Stimulated activated naive CD8-positive, alpha-beta T cell treated with anti-CD3 and anti-CD28 coated beads, Interleukin-15, Interleukin-2, amounts not matched to agents 100 ng/mL and 50 ng/mL, for 24 hours (primary cell): Measurements from ENCODE around the gene LTF.
"Not testable (repeated sequence)": the region's sequence is repeated elsewhere in the genome, so short reads cannot be mapped to it uniquely, and the experiment has no call there.

ENCODE experiments used
- H3K27ac Mint-ChIP-seq: one replicate; pipeline ENCODE4 v1.8.0; 2021; ENCODE audit warnings: mild to moderate bottlenecking, mixed read lengths
- H3K27me3 Mint-ChIP-seq: one replicate; pipeline ENCODE4 v1.8.0; 2021; ENCODE audit warnings: mixed read lengths
- H3K36me3 Mint-ChIP-seq: one replicate; pipeline ENCODE4 v1.8.0; 2021; ENCODE audit warnings: low read depth, mixed read lengths
- H3K4me1 Mint-ChIP-seq: one replicate; pipeline ENCODE4 v1.8.0; 2021; ENCODE audit warnings: low read depth, mixed read lengths
- H3K4me3 Mint-ChIP-seq: one replicate; pipeline ENCODE4 v1.8.0; 2021; ENCODE audit warnings: mild to moderate bottlenecking, mixed read lengths
- H3K9me3 Mint-ChIP-seq: one replicate; pipeline ENCODE4 v1.8.0; 2021; ENCODE audit warnings: mixed read lengths

The LTF gene

GRCh38 chr3:46496746-46497555 lies 32.2 kb upstream of the LTF start:
- H3K4me1 Mint-ChIP-seq: peaks cover 5% of the 10 kb centered on the region
- no peaks in the 10 kb centered on the region for H3K9me3 Mint-ChIP-seq
- no peaks in the 10 kb centered on the region for H3K36me3 Mint-ChIP-seq
- no peak overlapping the region for H3K4me3 Mint-ChIP-seq
- H3K27me3 Mint-ChIP-seq: no peaks in the 10 kb centered on the region
- H3K27ac Mint-ChIP-seq: no peak overlapping the region

GRCh38 chr3:46495901-46496456 lies 31.3 kb upstream of the LTF start:
- no peaks in the 10 kb centered on the region for H3K9me3 Mint-ChIP-seq
- no peaks in the 10 kb centered on the region for H3K36me3 Mint-ChIP-seq
- no peaks in the 10 kb centered on the region for H3K27me3 Mint-ChIP-seq
- H3K27ac Mint-ChIP-seq: no peak overlapping the region
- no peak overlapping the region for H3K4me3 Mint-ChIP-seq
- H3K4me1 Mint-ChIP-seq: peaks cover 5% of the 10 kb centered on the region

- not testable (repeated sequence) for H3K4me3 Mint-ChIP-seq, H3K36me3 Mint-ChIP-seq, H3K27ac Mint-ChIP-seq, H3K9me3 Mint-ChIP-seq, H3K4me1 Mint-ChIP-seq, H3K27me3 Mint-ChIP-seq
Measured at GRCh38 chr3:46494491-46494890, 29.8 kb upstream of the LTF start.

DNA sequence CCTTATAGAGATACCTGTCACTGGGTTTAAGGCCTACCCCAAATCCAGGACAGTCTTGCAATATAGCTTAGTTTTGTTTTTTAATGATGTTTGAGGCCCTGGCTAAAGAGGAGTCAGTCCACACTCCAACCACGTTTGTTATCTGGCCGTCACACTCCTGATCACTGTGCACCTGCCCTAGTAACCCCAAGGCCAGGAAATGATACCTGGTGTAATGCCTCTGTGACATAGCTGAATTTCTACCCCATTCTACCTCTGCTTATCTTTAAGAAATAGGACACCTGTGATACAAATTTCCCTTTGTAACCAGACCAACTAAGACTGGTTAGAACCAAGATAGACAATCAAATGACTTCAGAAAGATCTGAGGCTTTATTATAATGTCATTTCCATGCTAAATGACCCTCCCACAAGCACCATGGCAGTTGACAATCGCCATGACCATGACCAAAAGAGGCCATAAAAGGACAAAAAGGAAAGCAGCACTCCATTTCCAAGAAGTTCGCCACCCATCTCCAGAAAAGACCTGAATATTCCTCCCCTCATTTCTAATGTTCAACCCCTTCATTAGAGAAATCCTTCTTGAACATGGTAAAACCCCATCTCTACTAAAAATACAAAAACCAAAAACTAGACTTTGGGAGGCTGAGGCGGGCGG lies 28.3 kb upstream of the LTF start:
- Mint-ChIP-seq H3K27ac (no peak overlapping the region), H3K27me3 (no peaks in the 10 kb centered on the region), H3K9me3 (no peaks in the 10 kb centered on the region), H3K4me3 (no peak overlapping the region), H3K4me1 (peaks cover 10% of the 10 kb centered on the region), H3K36me3 (no peaks in the 10 kb centered on the region)

DNA sequence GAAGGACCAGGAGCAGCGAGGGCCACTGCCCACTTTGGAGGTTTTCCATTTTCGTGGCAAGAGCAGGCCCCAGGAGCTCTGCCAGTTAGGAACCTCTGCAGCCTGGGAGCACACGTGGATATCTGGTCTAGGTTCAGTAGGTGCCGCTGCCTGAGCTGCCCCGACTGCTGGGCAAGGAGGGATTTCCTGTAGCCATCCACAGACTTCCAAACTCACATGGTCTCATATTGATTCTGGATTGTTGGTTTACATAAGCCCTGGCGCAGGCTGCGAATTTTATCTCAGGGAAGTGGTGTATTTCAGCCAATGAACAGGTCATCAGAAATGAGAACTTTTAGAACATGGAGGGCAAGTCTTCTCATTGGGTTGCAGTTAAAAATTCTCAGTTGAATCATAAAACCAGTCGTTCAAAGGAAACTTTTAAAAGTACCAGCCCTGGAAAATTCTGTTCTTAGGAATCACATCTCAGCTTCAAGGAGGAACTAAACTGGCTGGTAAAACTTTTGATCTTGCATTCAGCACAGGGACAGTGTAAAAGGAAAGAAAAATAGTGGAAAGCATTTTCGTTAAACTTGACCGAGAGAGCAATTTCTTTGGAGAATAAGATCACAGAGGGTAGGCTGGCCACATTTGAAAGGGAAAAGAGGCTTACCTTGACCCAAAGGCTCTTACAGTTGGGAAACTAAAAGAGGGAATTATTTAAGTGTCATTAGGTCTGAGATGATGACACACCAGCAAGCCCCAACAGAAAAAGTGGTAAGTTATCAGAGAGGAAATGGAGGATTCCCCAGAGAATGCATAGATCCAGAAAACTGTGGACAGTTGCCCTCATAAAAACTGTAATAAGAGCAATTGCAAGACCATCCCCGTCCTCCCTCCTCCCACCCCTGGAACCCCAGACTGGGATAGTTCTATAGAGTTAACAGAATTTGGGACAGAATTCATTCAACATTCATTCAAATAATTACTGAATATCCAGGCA lies 26.7 kb upstream of the LTF start:
- H3K27ac Mint-ChIP-seq: no peak overlapping the region
- H3K4me1 Mint-ChIP-seq: peaks cover 10% of the 10 kb centered on the region
- no peaks in the 10 kb centered on the region for H3K9me3 Mint-ChIP-seq
- H3K4me3 Mint-ChIP-seq: no peak overlapping the region
- peaks cover 5% of the 10 kb centered on the region for H3K27me3 Mint-ChIP-seq
- H3K36me3 Mint-ChIP-seq: no peaks in the 10 kb centered on the region

DNA sequence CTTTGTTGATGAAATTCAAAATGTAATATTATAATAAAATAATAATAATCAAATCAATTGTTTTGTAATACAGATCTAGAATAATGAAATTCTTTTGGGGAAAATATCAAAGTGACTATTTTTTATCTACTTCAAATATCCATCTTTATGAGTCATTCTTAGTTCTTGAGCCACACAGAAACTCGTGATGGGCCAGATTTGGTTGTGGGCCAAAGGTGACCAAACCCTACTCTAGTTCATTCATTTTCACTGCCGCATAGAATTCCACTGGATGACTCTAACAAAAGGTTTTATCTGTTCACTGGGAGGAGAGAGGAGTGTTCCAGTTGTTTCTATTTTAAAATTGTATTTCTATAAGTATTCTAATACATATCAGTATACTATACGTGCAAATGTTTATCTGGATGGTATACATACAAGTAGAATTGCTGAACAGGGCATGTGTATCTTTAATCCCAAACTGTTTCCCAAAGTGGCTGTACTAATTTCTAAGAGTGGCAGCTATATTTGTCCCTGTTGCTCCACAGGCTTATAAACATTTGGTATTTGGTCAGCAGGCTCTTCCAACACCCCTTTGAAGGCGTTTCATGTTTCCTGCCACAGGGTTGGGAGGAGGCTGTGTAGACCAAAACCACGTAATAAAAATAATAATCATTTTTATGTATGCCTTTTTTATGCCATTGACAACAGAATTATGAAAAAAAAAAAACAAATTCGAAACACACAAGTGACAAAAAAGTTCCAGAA lies 25.8 kb upstream of the LTF start:
- no peaks in the 10 kb centered on the region for H3K36me3 Mint-ChIP-seq
- no peaks in the 10 kb centered on the region for H3K9me3 Mint-ChIP-seq
- H3K27ac Mint-ChIP-seq: no peak overlapping the region
- no peak overlapping the region for H3K4me3 Mint-ChIP-seq
- H3K4me1 Mint-ChIP-seq: peaks cover 10% of the 10 kb centered on the region
- peaks cover 5% of the 10 kb centered on the region for H3K27me3 Mint-ChIP-seq

- Mint-ChIP-seq H3K27me3 (peaks cover 5% of the 10 kb centered on the region), H3K27ac (no peak overlapping the region), H3K4me3 (no peak overlapping the region), H3K9me3 (no peaks in the 10 kb centered on the region), H3K36me3 (no peaks in the 10 kb centered on the region), H3K4me1 (peaks cover 10% of the 10 kb centered on the region)
Measured at GRCh38 chr3:46489875-46490274, 25.2 kb upstream of the LTF start.

DNA sequence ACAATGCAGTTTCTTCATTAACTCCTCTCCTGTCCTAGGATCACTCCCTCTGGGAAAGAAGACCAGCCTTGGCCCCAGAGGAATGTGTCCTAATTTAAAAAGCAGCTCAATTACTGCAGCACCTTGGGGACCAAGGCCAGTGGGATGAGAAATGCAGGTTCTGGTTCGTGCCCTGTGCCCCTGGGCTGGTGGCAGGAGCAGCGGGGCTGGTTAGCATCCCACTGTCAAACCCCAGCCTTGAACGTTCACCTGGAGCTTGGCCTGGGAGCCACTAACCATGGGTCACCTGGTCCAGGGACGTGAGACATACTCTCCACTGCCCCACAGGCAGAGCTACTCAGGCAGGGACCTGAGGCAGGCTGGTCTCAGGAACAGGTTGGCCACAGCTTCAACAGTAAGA lies 24.7 kb upstream of the LTF start:
- H3K4me3 Mint-ChIP-seq: no peak overlapping the region
- H3K27me3 Mint-ChIP-seq: peaks cover 5% of the 10 kb centered on the region
- no peaks in the 10 kb centered on the region for H3K9me3 Mint-ChIP-seq
- H3K27ac Mint-ChIP-seq: no peak overlapping the region
- no peaks in the 10 kb centered on the region for H3K36me3 Mint-ChIP-seq
- H3K4me1 Mint-ChIP-seq: peaks cover 10% of the 10 kb centered on the region

GRCh38 chr3:46488735-46489361 lies 24.1 kb upstream of the LTF start:
- peaks cover 5% of the 10 kb centered on the region for H3K27me3 Mint-ChIP-seq
- no peaks in the 10 kb centered on the region for H3K9me3 Mint-ChIP-seq
- peaks cover 10% of the 10 kb centered on the region for H3K4me1 Mint-ChIP-seq
- H3K36me3 Mint-ChIP-seq: no peaks in the 10 kb centered on the region
- H3K27ac Mint-ChIP-seq: no peak overlapping the region
- no peak overlapping the region for H3K4me3 Mint-ChIP-seq

DNA sequence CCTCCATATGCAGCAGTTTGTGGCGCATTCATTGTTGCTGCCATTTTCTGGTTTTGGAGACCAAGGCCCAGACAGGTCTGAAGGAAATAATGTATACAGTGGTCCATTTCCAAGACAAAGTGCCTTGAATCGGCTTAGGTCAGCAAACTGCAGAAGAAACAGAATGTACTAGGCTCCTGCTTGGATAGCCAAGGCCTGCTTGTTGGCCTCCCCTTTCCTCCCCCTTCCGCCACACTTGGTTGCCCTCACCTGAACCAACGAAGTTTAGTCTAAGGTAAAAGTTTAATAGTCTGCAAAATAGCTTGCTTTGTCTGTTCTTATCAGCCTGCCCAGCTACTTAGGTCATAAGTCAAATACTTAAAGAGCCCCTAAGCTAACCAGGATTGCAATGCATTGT lies 21.1 kb upstream of the LTF start:
- Mint-ChIP-seq H3K36me3 (no peaks in the 10 kb centered on the region), H3K27me3 (peaks cover 5% of the 10 kb centered on the region), H3K27ac (no peak overlapping the region)

GRCh38 chr3:46484911-46485778 lies 20.4 kb upstream of the LTF start:
- Mint-ChIP-seq H3K4me3 (no peak overlapping the region), H3K4me1 (peaks cover 10% of the 10 kb centered on the region), H3K27ac (no peak overlapping the region), H3K36me3 (no peaks in the 10 kb centered on the region), H3K9me3 (no peaks in the 10 kb centered on the region), H3K27me3 (peaks cover 5% of the 10 kb centered on the region)

More for the DNA sequence above, 21.1 kb upstream of the LTF start:
- H3K4me1 Mint-ChIP-seq: peaks cover 10% of the 10 kb centered on the region
- H3K9me3 Mint-ChIP-seq: no peaks in the 10 kb centered on the region
- H3K4me3 Mint-ChIP-seq: no peak overlapping the region

- Mint-ChIP-seq H3K27ac (no peak overlapping the region), H3K36me3 (no peaks in the 10 kb centered on the region), H3K9me3 (no peaks in the 10 kb centered on the region), H3K4me1 (peaks cover 10% of the 10 kb centered on the region), H3K27me3 (peaks cover 5% of the 10 kb centered on the region), H3K4me3 (no peak overlapping the region)
Measured at GRCh38 chr3:46484388-46484787, 19.7 kb upstream of the LTF start.

- Mint-ChIP-seq H3K27me3 (peaks cover 9% of the 10 kb centered on the region), H3K9me3 (no peaks in the 10 kb centered on the region), H3K4me1 (peaks cover 4% of the 10 kb centered on the region), H3K4me3 (no peak overlapping the region), H3K36me3 (no peaks in the 10 kb centered on the region), H3K27ac (no peak overlapping the region)
Measured at GRCh38 chr3:46483825-46484224, 19.1 kb upstream of the LTF start.
